A673 (cell line): ENCODE results near the gene COPZ1.

Experiments used
- EZH2 ChIP-seq: fragments of 200-600 bp; sonication (generic); IDR thresholded peaks from 2 replicates; pipeline ENCODE4 v1.6.1; 2017; ENCODE audit warnings: borderline replicate concordance, low read depth, mild to moderate bottlenecking, mixed read lengths, antibody characterized with exemption, low read length; ENCODE audit not compliant: poor library complexity, severe bottlenecking
- TF ChIP-seq, protein P1 (sequence below): fragments of 300-800, 200-600 bp; sonication (generic); conservative IDR thresholded peaks from 2 replicates; pipeline ENCODE4 v1.5.1; 2017; ENCODE audit warnings: low read depth, mild to moderate bottlenecking, antibody characterized with exemption, low read length, moderate library complexity, mixed read lengths

DNA sequence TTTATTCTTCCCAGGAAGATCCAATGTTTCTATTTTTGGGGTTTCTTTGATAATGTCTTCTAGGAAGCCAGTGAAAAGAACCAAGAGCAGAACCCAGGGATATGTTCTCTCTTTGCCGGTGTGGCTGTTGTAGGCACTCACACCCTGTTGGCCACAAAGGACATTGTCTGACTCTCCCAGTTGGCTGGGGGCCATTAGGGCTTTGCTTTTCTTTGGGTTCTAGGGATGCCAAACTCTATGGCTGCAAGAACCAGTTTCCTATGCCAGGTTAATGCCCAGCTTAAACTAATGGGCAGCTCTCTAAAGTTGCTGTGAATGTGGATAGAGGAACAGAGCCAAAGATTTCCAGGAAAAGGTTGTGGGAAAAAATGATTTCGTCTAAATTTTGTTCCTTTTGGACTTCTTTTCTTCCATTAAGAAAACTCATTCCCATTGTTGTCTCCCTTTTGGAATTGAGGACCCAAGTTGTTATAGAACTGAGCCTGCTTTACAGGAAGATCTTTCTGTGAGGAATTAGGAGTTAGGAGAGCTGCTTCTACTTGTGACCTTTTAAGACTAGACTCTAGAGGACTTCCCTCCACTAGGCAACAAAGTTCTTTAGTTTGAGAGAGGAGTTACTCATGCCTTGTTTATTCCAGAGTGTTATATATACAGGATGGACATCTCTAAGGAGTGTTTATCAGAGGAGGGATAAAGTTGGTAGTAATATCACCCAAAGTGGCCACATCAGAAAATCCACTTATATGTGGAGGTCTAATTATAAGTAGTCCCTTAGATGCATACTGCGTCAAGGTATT is 13.1 kb downstream of the COPZ1 start:
- TF ChIP-seq, protein P1, sequence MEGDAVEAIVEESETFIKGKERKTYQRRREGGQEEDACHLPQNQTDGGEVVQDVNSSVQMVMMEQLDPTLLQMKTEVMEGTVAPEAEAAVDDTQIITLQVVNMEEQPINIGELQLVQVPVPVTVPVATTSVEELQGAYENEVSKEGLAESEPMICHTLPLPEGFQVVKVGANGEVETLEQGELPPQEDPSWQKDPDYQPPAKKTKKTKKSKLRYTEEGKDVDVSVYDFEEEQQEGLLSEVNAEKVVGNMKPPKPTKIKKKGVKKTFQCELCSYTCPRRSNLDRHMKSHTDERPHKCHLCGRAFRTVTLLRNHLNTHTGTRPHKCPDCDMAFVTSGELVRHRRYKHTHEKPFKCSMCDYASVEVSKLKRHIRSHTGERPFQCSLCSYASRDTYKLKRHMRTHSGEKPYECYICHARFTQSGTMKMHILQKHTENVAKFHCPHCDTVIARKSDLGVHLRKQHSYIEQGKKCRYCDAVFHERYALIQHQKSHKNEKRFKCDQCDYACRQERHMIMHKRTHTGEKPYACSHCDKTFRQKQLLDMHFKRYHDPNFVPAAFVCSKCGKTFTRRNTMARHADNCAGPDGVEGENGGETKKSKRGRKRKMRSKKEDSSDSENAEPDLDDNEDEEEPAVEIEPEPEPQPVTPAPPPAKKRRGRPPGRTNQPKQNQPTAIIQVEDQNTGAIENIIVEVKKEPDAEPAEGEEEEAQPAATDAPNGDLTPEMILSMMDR = no peak
- TF ChIP-seq EZH2 = no peak
